HepG2 (cell line): Measurements from ENCODE around the gene TMEM87B. TPM values are rescaled to one million over a fixed set of nuclear protein-coding genes. Genes with fewer than 3 reads are reported as not detected.

Experiments used
- BCL3 ChIP-seq: sonication (generic); formaldehyde crosslinking; IDR thresholded peaks from 2 replicates; pipeline ENCODE4 v1.5.1; 2020; ENCODE audit warnings: mild to moderate bottlenecking, missing genetic modification reagents, moderate library complexity
- EED ChIP-seq: sonication (generic); formaldehyde crosslinking; IDR thresholded peaks from 2 replicates; pipeline ENCODE4 v1.5.0; 2020; ENCODE audit warnings: mild to moderate bottlenecking, missing genetic modification reagents
- KLF9 ChIP-seq: IDR thresholded peaks from 2 replicates; pipeline ENCODE4 v1.6.1; 2016; ENCODE audit warnings: low read depth
- NFYB ChIP-seq: sonication (generic); formaldehyde crosslinking; IDR thresholded peaks from 2 replicates; pipeline ENCODE4 v1.4.0; 2020; ENCODE audit warnings: missing genetic modification reagents
- TERF1 ChIP-seq: sonication (generic); formaldehyde crosslinking; IDR thresholded peaks from 2 replicates; pipeline ENCODE4 v1.8.0; 2022; ENCODE audit warnings: mild to moderate bottlenecking, missing genetic modification reagents, moderate library complexity
- WIZ ChIP-seq: sonication (generic); formaldehyde crosslinking; IDR thresholded peaks from 2 replicates; pipeline ENCODE4 v1.5.1; 2020; ENCODE audit warnings: mild to moderate bottlenecking, missing genetic modification reagents
- ZBTB25 ChIP-seq: IDR thresholded peaks from 2 replicates; pipeline ENCODE4 v1.6.1; 2018; ENCODE audit warnings: missing genetic modification reagents
- ZBTB40 ChIP-seq, 2 experiments: fragments of 450-650 bp in 1 of 2; sonication (generic) in 1 of 2; formaldehyde crosslinking in 1 of 2; IDR thresholded peaks; 2 replicates each; pipeline versions ENCODE4 v1.6.1 to v1.8.0; 2016 to 2022; ENCODE audit warnings: antibody characterized with exemption in 1 of 2, mild to moderate bottlenecking in 1 of 2, missing genetic modification reagents in 1 of 2
- ZMYM3 ChIP-seq: sonication (generic); formaldehyde crosslinking; IDR thresholded peaks from 2 replicates; pipeline ENCODE4 v1.5.1; 2020; ENCODE audit warnings: mild to moderate bottlenecking, missing genetic modification reagents
- ZNF18 ChIP-seq: sonication (generic); formaldehyde crosslinking; IDR thresholded peaks from 2 replicates; pipeline ENCODE4 v1.8.0; 2022; ENCODE audit warnings: mild to moderate bottlenecking, missing genetic modification reagents; ENCODE audit not compliant: insufficient replicate concordance
- ZSCAN21 ChIP-seq: sonication (generic); formaldehyde crosslinking; IDR thresholded peaks from 2 replicates; pipeline ENCODE4 v1.8.0; 2022; ENCODE audit warnings: mild to moderate bottlenecking, missing genetic modification reagents, moderate library complexity, borderline replicate concordance
- polyA plus RNA-seq, 8 experiments: library from polyadenylated mRNA; depleted of rRNA in 3 of 8; stranded (reverse) in 7 of 8; unstranded in 1 of 8; fragments of >200 nt; fragmentation: Illumina TruSeq in 4 of 8; extraction: Trizol in 4 of 8; gene quantifications; 2 replicates each; pipeline versions ENCODE4 v1.2.1 to v1.2.3, GENCODE V29; 2011 to 2016; ENCODE audit warnings: low read depth in 4 of 8, missing spikeins in 1 of 8, mixed read lengths in 1 of 8; ENCODE audit not compliant: insufficient read depth in 1 of 8
- total RNA-seq, 5 experiments: library from RNA; depleted of rRNA; stranded (reverse); fragments of >200 nt; fragmentation: Illumina TruSeq; extraction: Trizol; gene quantifications; 2 replicates each; pipeline ENCODE4 v1.2.3, GENCODE V29; 2016; ENCODE audit warnings: low read depth in 1 of 5
- TF ChIP-seq, protein P1 (sequence below): sonication (generic); formaldehyde crosslinking; IDR thresholded peaks from 2 replicates; pipeline ENCODE4 v1.4.0; 2020; ENCODE audit warnings: missing genetic modification reagents, borderline replicate concordance

TMEM87B gene
- total and polyA plus RNA-seq, 2 of the 13 experiments (the other 11 are each of a cell fraction or from before 2014, with no cell fraction given): 15.1 to 16.2 TPM

GRCh38 chr2:112084689-112085374 is 29.8 kb downstream of the TMEM87B start (continued):
- no peak for TF ChIP-seq ZNF18 (CRISPR knock-in tag)
- no peak for TF ChIP-seq ZBTB25 (CRISPR knock-in tag)
- no peak for TF ChIP-seq BCL3
- TF ChIP-seq EED (CRISPR knock-in tag): no peak
- TF ChIP-seq ZSCAN21 (CRISPR knock-in tag): no peak
- no peak for TF ChIP-seq TERF1 (CRISPR knock-in tag)
- TF ChIP-seq ZMYM3 (CRISPR knock-in tag): no peak
- TF ChIP-seq NFYB: peak; percentile 61
- no peak for TF ChIP-seq ZBTB40 (IDR thresholded peaks at IDR 0.05)
- TF ChIP-seq ZBTB40 (CRISPR knock-in tag; IDR thresholded peaks at IDR 0.05): peak; percentile 28; the same call in 1 of the 2 replicates
- TF ChIP-seq, protein P1, sequence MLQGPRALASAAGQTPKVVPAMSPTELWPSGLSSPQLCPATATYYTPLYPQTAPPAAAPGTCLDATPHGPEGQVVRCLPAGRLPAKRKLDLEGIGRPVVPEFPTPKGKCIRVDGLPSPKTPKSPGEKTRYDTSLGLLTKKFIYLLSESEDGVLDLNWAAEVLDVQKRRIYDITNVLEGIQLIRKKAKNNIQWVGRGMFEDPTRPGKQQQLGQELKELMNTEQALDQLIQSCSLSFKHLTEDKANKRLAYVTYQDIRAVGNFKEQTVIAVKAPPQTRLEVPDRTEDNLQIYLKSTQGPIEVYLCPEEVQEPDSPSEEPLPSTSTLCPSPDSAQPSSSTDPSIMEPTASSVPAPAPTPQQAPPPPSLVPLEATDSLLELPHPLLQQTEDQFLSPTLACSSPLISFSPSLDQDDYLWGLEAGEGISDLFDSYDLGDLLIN: no peak
- TF ChIP-seq KLF9 (CRISPR knock-in tag): no peak
- TF ChIP-seq WIZ: no peak
